Stimulated activated CD4-positive, alpha-beta T cell treated with anti-CD3 and anti-CD28 coated beads, Interleukin-4, amount 100 ng/mL, for 4 hours (primary cell): Measurements from ENCODE around the gene GALNT13.

Experiments
- DNase-seq, 2 experiments: peaks; one replicate each; pipeline ENCODE4 v3.0.0-alpha.2; 2020

The GALNT13 gene

GRCh38 chr2:154495455-154495868, 623.7 kb downstream of the GALNT13 start:
- DNase-seq: no peak

GRCh38 chr2:154497019-154497418, 625.3 kb downstream of the GALNT13 start:
- DNase-seq: no peak
